ENCODE measurements around the gene TMA16.

- TF ChIP-seq POLR2A (IDR thresholded peaks at IDR 0.05), result peak; percentile 16 to 43
- TF ChIP-seq, protein P1, sequence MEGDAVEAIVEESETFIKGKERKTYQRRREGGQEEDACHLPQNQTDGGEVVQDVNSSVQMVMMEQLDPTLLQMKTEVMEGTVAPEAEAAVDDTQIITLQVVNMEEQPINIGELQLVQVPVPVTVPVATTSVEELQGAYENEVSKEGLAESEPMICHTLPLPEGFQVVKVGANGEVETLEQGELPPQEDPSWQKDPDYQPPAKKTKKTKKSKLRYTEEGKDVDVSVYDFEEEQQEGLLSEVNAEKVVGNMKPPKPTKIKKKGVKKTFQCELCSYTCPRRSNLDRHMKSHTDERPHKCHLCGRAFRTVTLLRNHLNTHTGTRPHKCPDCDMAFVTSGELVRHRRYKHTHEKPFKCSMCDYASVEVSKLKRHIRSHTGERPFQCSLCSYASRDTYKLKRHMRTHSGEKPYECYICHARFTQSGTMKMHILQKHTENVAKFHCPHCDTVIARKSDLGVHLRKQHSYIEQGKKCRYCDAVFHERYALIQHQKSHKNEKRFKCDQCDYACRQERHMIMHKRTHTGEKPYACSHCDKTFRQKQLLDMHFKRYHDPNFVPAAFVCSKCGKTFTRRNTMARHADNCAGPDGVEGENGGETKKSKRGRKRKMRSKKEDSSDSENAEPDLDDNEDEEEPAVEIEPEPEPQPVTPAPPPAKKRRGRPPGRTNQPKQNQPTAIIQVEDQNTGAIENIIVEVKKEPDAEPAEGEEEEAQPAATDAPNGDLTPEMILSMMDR (IDR thresholded peaks at IDR 0.05 in 4 of 5, conservative IDR thresholded peaks at IDR 0.05 in 1 of 5), result no peak
Observed at GRCh38 chr4:163494360-163495241, at the start of gene TMA16.
